Measurements from ENCODE around the gene ZNF41. TPM values are rescaled to one million over a fixed set of nuclear protein-coding genes. Genes with fewer than 3 reads are reported as not detected.
"Not testable (repeated sequence)": the region's sequence is repeated elsewhere in the genome, so short reads cannot be mapped to it uniquely, and the experiment has no call there.

The ZNF41 gene
- total and polyA plus RNA-seq, 2 experiments from 2014 or later: 2.0 to 6.3 TPM

GRCh38 chrX:47514533-47515235 lies 31.7 kb upstream of the ZNF41 start:
- H3K27ac Mint-ChIP-seq: no peak overlapping the region
- ATAC-seq (no peak), DNase-seq (ENCODE audit: low spot score) (no peak)
- H3K36me3 ChIP-seq (ENCODE audit: insufficient read depth): no peaks in the 10 kb centered on the region
- H3K36me3 Mint-ChIP-seq (ENCODE audit: low read depth): no peaks in the 10 kb centered on the region
- no peaks in the 10 kb centered on the region for H3K27me3 Mint-ChIP-seq (ENCODE audit: insufficient read depth, low read depth, poor library complexity)
- H3K9me2 ChIP-seq (ENCODE audit: insufficient read depth): no peaks in the 10 kb centered on the region
- no peak overlapping the region for H3K4me3 ChIP-seq
- H2AFZ ChIP-seq: no peak overlapping the region
- H3K4me1 Mint-ChIP-seq: peaks cover 11% of the 10 kb centered on the region
- H4K20me1 ChIP-seq (replicated peaks; ENCODE audit: insufficient read depth): no peaks in the 10 kb centered on the region
- no peaks in the 10 kb centered on the region for H3F3A ChIP-seq (replicated peaks; ENCODE audit: low read depth)
- H3K4me3 Mint-ChIP-seq: peak overlapping the region; percentile 27; the same call in 1 of the 3 replicates
- no peaks in the 10 kb centered on the region; the same call in 2 of the 3 replicates for H3K9me3 Mint-ChIP-seq
- TF ChIP-seq REST (IDR thresholded peaks at IDR 0.05; ENCODE audit: unreplicated experiment) (no peak), ZNF114 (CRISPR knock-in tag; IDR thresholded peaks at IDR 0.05) (no peak), CTCF (conservative IDR thresholded peaks at IDR 0.05; ENCODE audit: low read depth in 2 of 2) (no peak), EZH2phosphoT487 (IDR thresholded peaks at IDR 0.05; ENCODE audit: unreplicated experiment) (no peak), NANOG (IDR thresholded peaks at IDR 0.05; ENCODE audit: borderline replicate concordance) (no peak)
- H3K4me1 ChIP-seq (ENCODE audit: insufficient read depth): peaks cover 4% of the 10 kb centered on the region; the same call in 1 of the 2 replicates
- no peak overlapping the region for H3K4me2 ChIP-seq
- H3K27ac ChIP-seq (ENCODE audit: low read depth): no peak overlapping the region
- no peaks in the 10 kb centered on the region for H3K79me2 ChIP-seq (replicated peaks; ENCODE audit: insufficient read depth)
- no peaks in the 10 kb centered on the region for H3K27me3 ChIP-seq (ENCODE audit: insufficient read depth)

- H3K4me1 ChIP-seq (ENCODE audit: insufficient read depth); H3K79me2 ChIP-seq (replicated peaks; ENCODE audit: insufficient read depth); H3K27ac ChIP-seq (ENCODE audit: low read depth); H3K27me3 ChIP-seq (ENCODE audit: insufficient read depth); H3F3A ChIP-seq (replicated peaks; ENCODE audit: low read depth); H4K20me1 ChIP-seq (replicated peaks; ENCODE audit: insufficient read depth); H3K9me3 Mint-ChIP-seq; H3K27ac Mint-ChIP-seq; H3K9me2 ChIP-seq (ENCODE audit: insufficient read depth); H3K36me3 ChIP-seq (ENCODE audit: insufficient read depth); H3K27me3 Mint-ChIP-seq (ENCODE audit: insufficient read depth, low read depth, poor library complexity); H3K36me3 Mint-ChIP-seq (ENCODE audit: low read depth): not testable (repeated sequence)
- H3K4me3 Mint-ChIP-seq: peak overlapping the region; percentile 77
- Histone ChIP-seq H2AFZ (peak overlapping the region; percentile 63; the same call in 1 of the 2 replicates), H3K4me2 (peak overlapping the region; percentile 82), H3K4me3 (peak overlapping the region; percentile 63)
- ATAC-seq (peak; percentile 97), DNase-seq (ENCODE audit: low spot score) (peak; percentile 29)
- H3K4me1 Mint-ChIP-seq: peaks cover 11% of the 10 kb centered on the region
These were observed 30.3 kb upstream of the ZNF41 start for GRCh38 chrX:47513034-47513965.

GRCh38 chrX:47512383-47512782 lies 29.4 kb upstream of the ZNF41 start:
- not testable (repeated sequence) for H3K36me3 ChIP-seq (ENCODE audit: insufficient read depth); H3K79me2 ChIP-seq (replicated peaks; ENCODE audit: insufficient read depth); H3K27me3 ChIP-seq (ENCODE audit: insufficient read depth); H3K27me3 Mint-ChIP-seq (ENCODE audit: insufficient read depth, low read depth, poor library complexity); H2AFZ ChIP-seq; H3K27ac Mint-ChIP-seq; H3K36me3 Mint-ChIP-seq (ENCODE audit: low read depth); H3K9me2 ChIP-seq (ENCODE audit: insufficient read depth); DNase-seq (ENCODE audit: low spot score); H4K20me1 ChIP-seq (replicated peaks; ENCODE audit: insufficient read depth); H3K27ac ChIP-seq (ENCODE audit: low read depth); H3F3A ChIP-seq (replicated peaks; ENCODE audit: low read depth); ATAC-seq; H3K4me1 ChIP-seq (ENCODE audit: insufficient read depth); H3K9me3 Mint-ChIP-seq
- H3K4me3 ChIP-seq: peak overlapping the region; percentile 49
- peak overlapping the region; percentile 77 for H3K4me3 Mint-ChIP-seq
- peaks cover 11% of the 10 kb centered on the region for H3K4me1 Mint-ChIP-seq
- H3K4me2 ChIP-seq: peak overlapping the region; percentile 65

All from GM23338 (cell line).